Subcutaneous abdominal adipose tissue (tissue), 5 donors: ENCODE data around the gene RAD51D.

Source experiments
- H3K27ac ChIP-seq: one replicate; pipeline ENCODE4 v1.7.0; 2013; ENCODE audit warnings: low read depth, mild to moderate bottlenecking, inconsistent platforms, low read length, moderate library complexity
- H3K27me3 ChIP-seq, 5 donors: one replicate each; pipeline ENCODE4 v1.7.0; 2013; ENCODE audit warnings: low read length in 5 of 5, inconsistent platforms in 1 of 5; ENCODE audit not compliant: control insufficient read depth in 5 of 5, insufficient read depth in 4 of 5
- H3K36me3 ChIP-seq, 5 donors: one replicate each; pipeline ENCODE4 v1.7.0; 2013; ENCODE audit warnings: low read length in 5 of 5; ENCODE audit not compliant: control insufficient read depth in 5 of 5, insufficient read depth in 5 of 5
- H3K4me1 ChIP-seq, 5 donors: one replicate each; pipeline ENCODE4 v1.7.0; 2013; ENCODE audit warnings: low read length in 5 of 5, mild to moderate bottlenecking in 3 of 5, moderate library complexity in 1 of 5; ENCODE audit not compliant: control insufficient read depth in 5 of 5, insufficient read depth in 5 of 5
- H3K4me3 ChIP-seq, 5 donors: one replicate each; pipeline ENCODE4 v1.7.0; 2013; ENCODE audit warnings: low read length in 5 of 5, low read depth in 1 of 5
- H3K9ac ChIP-seq, 5 donors: one replicate each; pipeline ENCODE4 v1.7.0; 2013; ENCODE audit warnings: low read length in 5 of 5, mild to moderate bottlenecking in 4 of 5, moderate library complexity in 3 of 5
- H3K9me3 ChIP-seq, 5 donors: one replicate each; pipeline ENCODE4 v1.7.0; 2013; ENCODE audit warnings: low read length in 5 of 5; ENCODE audit not compliant: control insufficient read depth in 5 of 5
- donor health status: healthy.
- donor health status: healthy.
- donor health status: healthy.
- donor health status: healthy.
- donor health status: healthy.

The RAD51D gene

DNA sequence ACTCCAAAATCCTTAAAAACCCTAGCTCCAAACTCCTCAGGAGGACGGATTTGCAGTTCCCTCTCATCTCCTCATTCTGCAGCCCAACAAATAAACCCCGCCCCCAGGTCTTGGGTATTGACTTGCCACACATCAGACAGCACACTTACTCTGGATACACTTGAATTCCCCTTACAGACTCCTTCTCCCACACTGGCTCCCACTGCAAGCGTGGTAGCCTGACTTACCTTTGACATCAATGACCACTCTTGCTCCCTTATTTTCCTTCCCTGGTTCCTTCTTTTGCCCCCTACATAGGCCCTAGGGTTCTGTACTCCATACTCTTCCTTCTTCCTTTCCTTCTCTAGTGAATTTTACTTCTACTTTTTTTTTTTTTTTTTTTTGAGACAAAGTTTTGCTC lies 63.6 kb downstream of the RAD51D start:
- H3K27ac ChIP-seq: no peak overlapping the region
- no peak overlapping the region for H3K4me3 ChIP-seq
- no peak overlapping the region for H3K9ac ChIP-seq
- no peaks in the 10 kb centered on the region for H3K9me3 ChIP-seq
- H3K36me3 ChIP-seq: no peaks in the 10 kb centered on the region
- H3K4me1 ChIP-seq: peaks cover 0 to 21% (median 19%) of the 10 kb centered on the region in 5 donors
- no peaks in the 10 kb centered on the region for H3K27me3 ChIP-seq

GRCh38 chr17:35053204-35053603 lies 66.5 kb downstream of the RAD51D start:
- no peaks in the 10 kb centered on the region for H3K36me3 ChIP-seq
- no peak overlapping the region for H3K27ac ChIP-seq

DNA sequence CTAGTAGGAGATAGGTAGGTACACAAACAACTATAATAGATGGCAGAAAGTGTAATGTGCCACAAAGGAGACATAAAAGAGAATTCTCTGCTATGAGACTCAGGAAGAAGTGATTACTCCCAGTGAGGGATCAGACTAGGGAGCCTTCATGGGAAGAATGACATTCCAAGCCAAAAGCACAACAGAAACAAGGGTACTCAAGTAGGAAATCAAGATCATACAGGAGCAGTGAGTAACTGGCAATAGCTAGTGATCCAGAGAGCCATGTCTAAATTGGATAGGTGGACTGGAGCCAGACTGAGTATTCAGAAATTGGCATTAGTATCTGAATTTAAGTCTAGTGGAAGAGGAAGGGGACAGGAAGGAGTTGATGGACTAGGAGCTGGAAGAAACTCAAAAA lies 66.9 kb downstream of the RAD51D start:
- Histone ChIP-seq H3K4me1 (peaks cover 0 to 33% (median 25%) of the 10 kb centered on the region in 5 donors), H3K27ac (no peak overlapping the region)

More at GRCh38 chr17:35053204-35053603, 66.5 kb downstream of the RAD51D start:
- Histone ChIP-seq H3K4me1 (peaks cover 0 to 33% (median 25%) of the 10 kb centered on the region in 5 donors), H3K9ac (no peak overlapping the region), H3K4me3 (no peak overlapping the region), H3K27me3 (no peaks in the 10 kb centered on the region), H3K9me3 (no peaks in the 10 kb centered on the region)

DNA sequence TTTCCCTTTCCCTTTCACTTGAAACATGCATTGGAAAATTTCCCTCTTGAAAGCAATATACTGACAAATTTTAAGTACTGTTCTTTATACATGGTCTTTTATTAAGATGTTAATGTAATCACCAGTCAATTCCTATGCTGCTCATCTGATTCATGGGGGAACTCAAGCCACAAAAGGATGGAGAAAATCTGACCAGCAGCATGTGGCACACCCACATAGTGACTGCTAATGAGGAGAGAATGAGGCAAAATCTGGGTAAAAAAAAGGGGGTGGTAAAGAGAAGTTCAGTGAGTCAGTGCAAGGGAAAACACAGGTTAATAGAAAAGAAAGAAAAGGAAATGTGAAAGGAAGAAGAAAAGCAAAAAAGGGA lies 67.4 kb downstream of the RAD51D start:
- H3K9ac ChIP-seq: peak overlapping the region in 1 of 5 donors; percentile 28
- H3K4me1 ChIP-seq: peaks cover 0 to 35% (median 27%) of the 10 kb centered on the region in 5 donors
- H3K27ac ChIP-seq: peak overlapping the region; percentile 50
- no peak overlapping the region for H3K4me3 ChIP-seq
- H3K36me3 ChIP-seq: no peaks in the 10 kb centered on the region
- H3K27me3 ChIP-seq: no peaks in the 10 kb centered on the region
- no peaks in the 10 kb centered on the region for H3K9me3 ChIP-seq

More for the DNA sequence above, 66.9 kb downstream of the RAD51D start:
- no peak overlapping the region for H3K4me3 ChIP-seq
- H3K9ac ChIP-seq: no peak overlapping the region
- H3K9me3 ChIP-seq: no peaks in the 10 kb centered on the region
- H3K36me3 ChIP-seq: no peaks in the 10 kb centered on the region
- H3K27me3 ChIP-seq: no peaks in the 10 kb centered on the region

- Histone ChIP-seq H3K9ac (peak overlapping the region in 4 of 5 donors; percentile 0 to 48 (median 32)), H3K4me3 (peak overlapping the region in 2 of 5 donors; percentile 40 to 46)
Observed at GRCh38 chr17:35051579-35052240, 68.0 kb downstream of the RAD51D start.

DNA sequence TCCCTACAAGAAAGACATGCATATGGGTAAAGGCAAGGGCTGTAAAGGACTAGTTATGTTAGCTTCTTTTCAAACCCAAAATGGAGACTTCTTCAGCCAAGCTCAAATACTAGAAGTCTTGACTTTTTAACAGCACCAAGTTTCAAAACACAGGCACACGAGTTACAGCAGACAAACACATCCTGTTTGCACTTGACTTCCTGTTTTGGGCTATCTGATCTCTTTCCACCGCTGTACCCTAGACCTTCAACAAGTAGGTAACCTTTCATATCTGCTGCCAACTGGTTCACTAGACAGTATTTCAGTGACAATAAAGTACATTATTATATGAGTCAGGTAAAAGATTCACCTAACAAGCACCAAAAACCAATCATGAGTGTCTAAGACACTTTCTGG lies 68.5 kb downstream of the RAD51D start:
- H3K4me1 ChIP-seq: peaks cover 4 to 45% (median 38%) of the 10 kb centered on the region in 5 donors
- H3K27ac ChIP-seq: peak overlapping the region; percentile 50
- no peaks in the 10 kb centered on the region for H3K9me3 ChIP-seq
- no peaks in the 10 kb centered on the region for H3K36me3 ChIP-seq
- peak overlapping the region in 4 of 5 donors; percentile 0 to 48 (median 32) for H3K9ac ChIP-seq
- H3K27me3 ChIP-seq: no peaks in the 10 kb centered on the region
- peak overlapping the region in 2 of 5 donors; percentile 40 to 46 for H3K4me3 ChIP-seq

More at GRCh38 chr17:35051579-35052240, 68.0 kb downstream of the RAD51D start:
- H3K27ac ChIP-seq: peak overlapping the region; percentile 50
- no peaks in the 10 kb centered on the region for H3K27me3 ChIP-seq
- H3K9me3 ChIP-seq: no peaks in the 10 kb centered on the region
- no peaks in the 10 kb centered on the region for H3K36me3 ChIP-seq
- H3K4me1 ChIP-seq: peaks cover 4 to 40% (median 33%) of the 10 kb centered on the region in 5 donors

GRCh38 chr17:35050170-35050569 lies 69.5 kb downstream of the RAD51D start:
- Histone ChIP-seq H3K27me3 (no peaks in the 10 kb centered on the region), H3K9me3 (no peaks in the 10 kb centered on the region), H3K9ac (no peak overlapping the region), H3K4me3 (no peak overlapping the region), H3K36me3 (no peaks in the 10 kb centered on the region), H3K27ac (no peak overlapping the region), H3K4me1 (peaks cover 4 to 51% (median 40%) of the 10 kb centered on the region in 5 donors)

GRCh38 chr17:35048685-35049379 lies 70.8 kb downstream of the RAD51D start:
- H3K9me3 ChIP-seq: no peaks in the 10 kb centered on the region
- H3K36me3 ChIP-seq: no peaks in the 10 kb centered on the region
- H3K27ac ChIP-seq: no peak overlapping the region
- peaks cover 4 to 51% (median 40%) of the 10 kb centered on the region in 5 donors for H3K4me1 ChIP-seq
- no peak overlapping the region for H3K4me3 ChIP-seq
- no peak overlapping the region for H3K9ac ChIP-seq
- H3K27me3 ChIP-seq: no peaks in the 10 kb centered on the region

DNA sequence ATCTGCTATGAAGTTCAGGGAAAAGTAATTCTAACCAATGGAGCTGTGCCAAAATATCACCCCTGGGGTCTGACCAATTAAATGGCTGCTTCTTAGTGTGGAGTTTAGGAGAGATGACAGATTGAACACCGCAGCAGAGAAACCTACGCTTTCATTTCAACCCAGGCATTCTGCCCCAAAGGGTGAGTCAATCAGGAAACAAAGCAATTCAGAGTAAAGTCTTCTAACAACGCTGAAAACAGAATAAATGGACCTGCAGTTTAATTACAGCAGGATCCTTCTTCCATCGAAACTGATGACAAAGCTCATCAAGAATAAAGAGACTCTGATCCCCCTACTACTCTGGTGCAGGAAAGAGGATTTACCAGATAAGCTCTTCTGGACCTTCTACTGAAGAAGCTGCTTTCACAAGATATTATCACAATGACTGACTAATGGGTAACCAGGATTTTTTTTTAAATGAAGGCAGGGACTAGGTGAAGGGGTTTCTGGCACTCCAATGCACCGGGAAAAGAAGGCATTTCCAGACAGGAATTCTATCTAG lies 72.8 kb downstream of the RAD51D start:
- Histone ChIP-seq H3K4me3 (peak overlapping the region in 1 of 5 donors; percentile 7), H3K4me1 (peaks cover 4 to 40% (median 31%) of the 10 kb centered on the region in 5 donors), H3K36me3 (no peaks in the 10 kb centered on the region), H3K27ac (no peak overlapping the region), H3K9me3 (no peaks in the 10 kb centered on the region), H3K27me3 (no peaks in the 10 kb centered on the region), H3K9ac (peak overlapping the region in 1 of 5 donors; percentile 26)

GRCh38 chr17:35046245-35046644 lies 73.4 kb downstream of the RAD51D start:
- Histone ChIP-seq H3K27me3 (no peaks in the 10 kb centered on the region), H3K9me3 (no peaks in the 10 kb centered on the region), H3K27ac (no peak overlapping the region), H3K36me3 (no peaks in the 10 kb centered on the region), H3K4me1 (peaks cover 4 to 34% (median 25%) of the 10 kb centered on the region in 5 donors), H3K4me3 (no peak overlapping the region), H3K9ac (no peak overlapping the region)
